Measurements from ENCODE around the gene NIT1.

The NIT1 gene

DNA sequence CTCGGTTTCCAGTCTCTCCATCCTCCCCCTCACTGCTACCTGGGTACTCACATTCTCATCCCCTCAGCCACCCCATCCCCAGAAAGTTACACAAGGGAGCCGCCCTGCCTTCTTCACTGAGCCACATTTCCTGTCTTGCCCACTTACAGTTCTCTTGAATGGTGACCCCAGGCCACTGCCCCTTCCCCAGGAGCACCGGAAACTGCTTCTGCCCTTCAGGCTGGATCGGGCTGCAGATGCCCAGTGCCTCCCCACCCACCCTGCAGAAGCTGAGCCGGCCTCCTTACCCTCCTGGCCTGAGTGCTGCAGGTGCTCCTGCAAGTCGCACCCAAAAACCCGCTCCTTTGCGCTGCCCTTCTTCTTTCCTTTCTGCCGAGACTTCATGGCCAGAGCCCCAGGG is 48.7 kb upstream of the NIT1 start (continued):
- TF ChIP-seq, protein P1, sequence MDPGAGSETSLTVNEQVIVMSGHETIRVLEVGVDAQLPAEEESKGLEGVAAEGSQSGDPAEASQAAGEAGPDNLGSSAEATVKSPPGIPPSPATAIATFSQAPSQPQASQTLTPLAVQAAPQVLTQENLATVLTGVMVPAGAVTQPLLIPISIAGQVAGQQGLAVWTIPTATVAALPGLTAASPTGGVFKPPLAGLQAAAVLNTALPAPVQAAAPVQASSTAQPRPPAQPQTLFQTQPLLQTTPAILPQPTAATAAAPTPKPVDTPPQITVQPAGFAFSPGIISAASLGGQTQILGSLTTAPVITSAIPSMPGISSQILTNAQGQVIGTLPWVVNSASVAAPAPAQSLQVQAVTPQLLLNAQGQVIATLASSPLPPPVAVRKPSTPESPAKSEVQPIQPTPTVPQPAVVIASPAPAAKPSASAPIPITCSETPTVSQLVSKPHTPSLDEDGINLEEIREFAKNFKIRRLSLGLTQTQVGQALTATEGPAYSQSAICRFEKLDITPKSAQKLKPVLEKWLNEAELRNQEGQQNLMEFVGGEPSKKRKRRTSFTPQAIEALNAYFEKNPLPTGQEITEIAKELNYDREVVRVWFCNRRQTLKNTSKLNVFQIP (CRISPR knock-in tag; IDR thresholded peaks at IDR 0.05; ENCODE audit: borderline replicate concordance, low read depth), result no peak
- no peak for TF ChIP-seq OSR1 (CRISPR knock-in tag; IDR thresholded peaks at IDR 0.05)
- TF ChIP-seq CSDC2 (CRISPR knock-in tag; IDR thresholded peaks at IDR 0.05), result no peak
- no peak for TF ChIP-seq ZFP3 (CRISPR knock-in tag; IDR thresholded peaks at IDR 0.05)
- TF ChIP-seq SNAI2 (CRISPR knock-in tag; IDR thresholded peaks at IDR 0.05), result no peak

DNA sequence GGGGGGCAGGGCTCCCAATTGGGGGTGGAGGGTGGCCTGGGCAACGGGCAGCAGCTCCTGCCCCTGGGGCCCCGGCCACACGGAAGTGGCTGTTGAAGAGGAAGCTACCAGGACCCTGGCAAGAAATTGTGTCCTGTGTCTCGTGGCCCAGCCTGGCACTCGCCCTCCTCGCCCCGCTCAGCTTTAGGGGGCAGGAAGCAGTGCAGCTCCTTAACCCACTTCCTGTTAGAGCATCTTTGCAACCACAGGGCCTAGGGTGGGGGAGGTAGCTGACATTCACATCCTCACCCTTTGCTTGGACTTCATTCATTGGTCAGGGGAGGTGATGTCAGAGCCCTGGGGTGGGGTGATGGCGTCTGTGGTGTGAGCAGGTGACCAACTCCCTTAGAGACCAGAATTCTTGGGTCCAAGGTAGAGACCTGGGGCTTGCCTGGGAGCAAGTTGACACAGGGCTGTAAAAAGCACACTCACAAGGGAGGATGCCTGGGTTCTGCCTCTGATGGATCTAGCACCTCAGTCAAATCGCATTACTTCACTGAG is 48.1 kb upstream of the NIT1 start, which contains the start of gene ARHGAP30:
Gene ARHGAP30 (minus strand): TSS at position 161 of the 540 bp plus-strand sequence. CDS start 267 bp downstream, outside the sequence.
- no peak for ATAC-seq
- TF ChIP-seq ZFP3 (CRISPR knock-in tag; IDR thresholded peaks at IDR 0.05) (no peak), ZC3H10 (CRISPR knock-in tag; IDR thresholded peaks at IDR 0.05) (no peak), TOX (CRISPR knock-in tag; IDR thresholded peaks at IDR 0.05; ENCODE audit: borderline replicate concordance) (no peak), RARB (CRISPR knock-in tag; IDR thresholded peaks at IDR 0.05) (no peak), TCF4 (CRISPR knock-in tag; IDR thresholded peaks at IDR 0.05; ENCODE audit: borderline replicate concordance) (no peak), ZNF70 (CRISPR knock-in tag; IDR thresholded peaks at IDR 0.05) (no peak), ZNF565 (CRISPR knock-in tag; conservative IDR thresholded peaks at IDR 0.05; ENCODE audit: low read depth) (no peak), ZFP30 (CRISPR knock-in tag; IDR thresholded peaks at IDR 0.05) (no peak), OSR1 (CRISPR knock-in tag; IDR thresholded peaks at IDR 0.05) (no peak), ESRRG (CRISPR knock-in tag; IDR thresholded peaks at IDR 0.05) (no peak), CSDC2 (CRISPR knock-in tag; IDR thresholded peaks at IDR 0.05) (no peak), ZNF8 (CRISPR knock-in tag; IDR thresholded peaks at IDR 0.05) (no peak)
- TF ChIP-seq, protein P2, sequence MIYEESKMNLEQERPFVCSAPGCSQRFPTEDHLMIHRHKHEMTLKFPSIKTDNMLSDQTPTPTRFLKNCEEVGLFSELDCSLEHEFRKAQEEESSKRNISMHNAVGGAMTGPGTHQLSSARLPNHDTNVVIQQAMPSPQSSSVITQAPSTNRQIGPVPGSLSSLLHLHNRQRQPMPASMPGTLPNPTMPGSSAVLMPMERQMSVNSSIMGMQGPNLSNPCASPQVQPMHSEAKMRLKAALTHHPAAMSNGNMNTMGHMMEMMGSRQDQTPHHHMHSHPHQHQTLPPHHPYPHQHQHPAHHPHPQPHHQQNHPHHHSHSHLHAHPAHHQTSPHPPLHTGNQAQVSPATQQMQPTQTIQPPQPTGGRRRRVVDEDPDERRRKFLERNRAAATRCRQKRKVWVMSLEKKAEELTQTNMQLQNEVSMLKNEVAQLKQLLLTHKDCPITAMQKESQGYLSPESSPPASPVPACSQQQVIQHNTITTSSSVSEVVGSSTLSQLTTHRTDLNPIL (CRISPR knock-in tag; IDR thresholded peaks at IDR 0.05; ENCODE audit: low read depth), result no peak
- TF ChIP-seq, protein P3, sequence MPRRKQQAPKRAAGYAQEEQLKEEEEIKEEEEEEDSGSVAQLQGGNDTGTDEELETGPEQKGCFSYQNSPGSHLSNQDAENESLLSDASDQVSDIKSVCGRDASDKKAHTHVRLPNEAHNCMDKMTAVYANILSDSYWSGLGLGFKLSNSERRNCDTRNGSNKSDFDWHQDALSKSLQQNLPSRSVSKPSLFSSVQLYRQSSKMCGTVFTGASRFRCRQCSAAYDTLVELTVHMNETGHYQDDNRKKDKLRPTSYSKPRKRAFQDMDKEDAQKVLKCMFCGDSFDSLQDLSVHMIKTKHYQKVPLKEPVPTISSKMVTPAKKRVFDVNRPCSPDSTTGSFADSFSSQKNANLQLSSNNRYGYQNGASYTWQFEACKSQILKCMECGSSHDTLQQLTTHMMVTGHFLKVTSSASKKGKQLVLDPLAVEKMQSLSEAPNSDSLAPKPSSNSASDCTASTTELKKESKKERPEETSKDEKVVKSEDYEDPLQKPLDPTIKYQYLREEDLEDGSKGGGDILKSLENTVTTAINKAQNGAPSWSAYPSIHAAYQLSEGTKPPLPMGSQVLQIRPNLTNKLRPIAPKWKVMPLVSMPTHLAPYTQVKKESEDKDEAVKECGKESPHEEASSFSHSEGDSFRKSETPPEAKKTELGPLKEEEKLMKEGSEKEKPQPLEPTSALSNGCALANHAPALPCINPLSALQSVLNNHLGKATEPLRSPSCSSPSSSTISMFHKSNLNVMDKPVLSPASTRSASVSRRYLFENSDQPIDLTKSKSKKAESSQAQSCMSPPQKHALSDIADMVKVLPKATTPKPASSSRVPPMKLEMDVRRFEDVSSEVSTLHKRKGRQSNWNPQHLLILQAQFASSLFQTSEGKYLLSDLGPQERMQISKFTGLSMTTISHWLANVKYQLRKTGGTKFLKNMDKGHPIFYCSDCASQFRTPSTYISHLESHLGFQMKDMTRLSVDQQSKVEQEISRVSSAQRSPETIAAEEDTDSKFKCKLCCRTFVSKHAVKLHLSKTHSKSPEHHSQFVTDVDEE (CRISPR knock-in tag; IDR thresholded peaks at IDR 0.05), result no peak
- TF ChIP-seq, protein P4, sequence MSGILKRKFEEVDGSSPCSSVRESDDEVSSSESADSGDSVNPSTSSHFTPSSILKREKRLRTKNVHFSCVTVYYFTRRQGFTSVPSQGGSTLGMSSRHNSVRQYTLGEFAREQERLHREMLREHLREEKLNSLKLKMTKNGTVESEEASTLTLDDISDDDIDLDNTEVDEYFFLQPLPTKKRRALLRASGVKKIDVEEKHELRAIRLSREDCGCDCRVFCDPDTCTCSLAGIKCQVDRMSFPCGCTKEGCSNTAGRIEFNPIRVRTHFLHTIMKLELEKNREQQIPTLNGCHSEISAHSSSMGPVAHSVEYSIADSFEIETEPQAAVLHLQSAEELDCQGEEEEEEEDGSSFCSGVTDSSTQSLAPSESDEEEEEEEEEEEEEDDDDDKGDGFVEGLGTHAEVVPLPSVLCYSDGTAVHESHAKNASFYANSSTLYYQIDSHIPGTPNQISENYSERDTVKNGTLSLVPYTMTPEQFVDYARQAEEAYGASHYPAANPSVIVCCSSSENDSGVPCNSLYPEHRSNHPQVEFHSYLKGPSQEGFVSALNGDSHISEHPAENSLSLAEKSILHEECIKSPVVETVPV (CRISPR knock-in tag; IDR thresholded peaks at IDR 0.05), result no peak
- TF ChIP-seq, protein P5, sequence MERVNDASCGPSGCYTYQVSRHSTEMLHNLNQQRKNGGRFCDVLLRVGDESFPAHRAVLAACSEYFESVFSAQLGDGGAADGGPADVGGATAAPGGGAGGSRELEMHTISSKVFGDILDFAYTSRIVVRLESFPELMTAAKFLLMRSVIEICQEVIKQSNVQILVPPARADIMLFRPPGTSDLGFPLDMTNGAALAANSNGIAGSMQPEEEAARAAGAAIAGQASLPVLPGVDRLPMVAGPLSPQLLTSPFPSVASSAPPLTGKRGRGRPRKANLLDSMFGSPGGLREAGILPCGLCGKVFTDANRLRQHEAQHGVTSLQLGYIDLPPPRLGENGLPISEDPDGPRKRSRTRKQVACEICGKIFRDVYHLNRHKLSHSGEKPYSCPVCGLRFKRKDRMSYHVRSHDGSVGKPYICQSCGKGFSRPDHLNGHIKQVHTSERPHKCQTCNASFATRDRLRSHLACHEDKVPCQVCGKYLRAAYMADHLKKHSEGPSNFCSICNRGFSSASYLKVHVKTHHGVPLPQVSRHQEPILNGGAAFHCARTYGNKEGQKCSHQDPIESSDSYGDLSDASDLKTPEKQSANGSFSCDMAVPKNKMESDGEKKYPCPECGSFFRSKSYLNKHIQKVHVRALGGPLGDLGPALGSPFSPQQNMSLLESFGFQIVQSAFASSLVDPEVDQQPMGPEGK (CRISPR knock-in tag; IDR thresholded peaks at IDR 0.05; ENCODE audit: borderline replicate concordance), result no peak

DNA sequence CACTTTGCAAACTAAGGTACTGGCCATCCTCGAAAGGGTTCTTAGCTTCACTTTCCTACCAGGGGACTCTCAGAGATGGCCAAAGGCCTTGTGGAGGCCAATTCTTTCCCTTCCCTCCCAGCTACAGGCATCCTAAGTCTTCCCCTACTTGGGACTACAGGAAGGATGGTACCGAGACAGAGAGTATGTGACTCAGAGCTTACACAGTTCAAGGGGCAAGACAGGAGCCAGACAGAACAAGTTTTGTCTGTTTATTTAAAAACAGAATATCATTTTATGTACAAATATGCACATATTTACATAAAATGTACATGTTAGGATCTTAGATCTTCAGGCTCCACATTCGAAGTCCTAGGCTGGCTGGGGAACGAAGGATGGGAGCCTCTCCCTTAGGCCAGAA is 47.1 kb upstream of the NIT1 start:
- no peak for TF ChIP-seq OSR1 (CRISPR knock-in tag; IDR thresholded peaks at IDR 0.05)
- no peak for TF ChIP-seq ZFP30 (CRISPR knock-in tag; IDR thresholded peaks at IDR 0.05)
- no peak for TF ChIP-seq CSDC2 (CRISPR knock-in tag; IDR thresholded peaks at IDR 0.05)
- no peak for TF ChIP-seq ARNTL (CRISPR knock-in tag; IDR thresholded peaks at IDR 0.05; ENCODE audit: borderline replicate concordance, low read depth)
- TF ChIP-seq ZNF565 (CRISPR knock-in tag; conservative IDR thresholded peaks at IDR 0.05; ENCODE audit: low read depth), result no peak
- TF ChIP-seq ISL1 (CRISPR knock-in tag; IDR thresholded peaks at IDR 0.05), result no peak
- ATAC-seq, result no peak
